ENCODE measurements around the gene ADM5.

The ADM5 gene

GRCh38 chr19:49666120-49666444 lies 23.3 kb upstream of the ADM5 start:
- peak overlapping the region; percentile 88 for H3K4me3 ChIP-seq (ENCODE audit: low read length)
- DNase-seq (ENCODE audit: low read depth), result no peak
- TF ChIP-seq CTCF (conservative IDR thresholded peaks at IDR 0.05; ENCODE audit: low read depth, low read length), result peak; percentile 11

- DNase-seq (ENCODE audit: low read depth), result no peak
- no peak overlapping the region for H3K4me3 ChIP-seq (ENCODE audit: low read length)
- no peak for TF ChIP-seq CTCF (conservative IDR thresholded peaks at IDR 0.05; ENCODE audit: low read depth, low read length)
Measured at GRCh38 chr19:49667473-49667872, 21.9 kb upstream of the ADM5 start.

GRCh38 chr19:49669516-49669915 lies 19.9 kb upstream of the ADM5 start:
- no peak overlapping the region for H3K4me3 ChIP-seq (ENCODE audit: low read length)
- DNase-seq (ENCODE audit: low read depth), result no peak
- no peak for TF ChIP-seq CTCF (conservative IDR thresholded peaks at IDR 0.05; ENCODE audit: low read depth, low read length)

GRCh38 chr19:49672131-49672919 lies 17.1 kb upstream of the ADM5 start:
- no peak for DNase-seq (ENCODE audit: low read depth)
- peak overlapping the region; percentile 39 for H3K4me3 ChIP-seq (ENCODE audit: low read length)
- peak; percentile 98 for TF ChIP-seq CTCF (conservative IDR thresholded peaks at IDR 0.05; ENCODE audit: low read depth, low read length)

- H3K4me3 ChIP-seq (ENCODE audit: low read length), result peak overlapping the region; percentile 47
- peak; percentile 87 for DNase-seq (ENCODE audit: low read depth)
- TF ChIP-seq CTCF (conservative IDR thresholded peaks at IDR 0.05; ENCODE audit: low read depth, low read length), result no peak
Measured at GRCh38 chr19:49676136-49676783, 13.1 kb upstream of the ADM5 start.

- H3K4me3 ChIP-seq (ENCODE audit: low read length), result peak overlapping the region; percentile 98
- TF ChIP-seq CTCF (conservative IDR thresholded peaks at IDR 0.05; ENCODE audit: low read depth, low read length), result no peak
- peak; percentile 100 for DNase-seq (ENCODE audit: low read depth)
Measured at GRCh38 chr19:49676784-49677230, 12.6 kb upstream of the ADM5 start.
